ENCODE data around the gene EIF3J.
"Not testable (repeated sequence)": the region's sequence is repeated elsewhere in the genome, so short reads cannot be mapped to it uniquely, and the experiment has no call there.

EIF3J gene

GRCh38 chr15:44544745-44545144 is 7.8 kb downstream of the EIF3J start:
- DNase-seq: not testable (repeated sequence)

GRCh38 chr15:44545913-44546802 is 9.2 kb downstream of the EIF3J start:
- DNase-seq: no peak

GRCh38 chr15:44549152-44549551 is 12.2 kb downstream of the EIF3J start:
- not testable (repeated sequence) for DNase-seq

- DNase-seq: no peak
Observed at GRCh38 chr15:44550256-44550655, 13.3 kb downstream of the EIF3J start.

- no peak for DNase-seq
Observed at GRCh38 chr15:44550734-44551133, 13.8 kb downstream of the EIF3J start.

- no peak for DNase-seq
Observed at GRCh38 chr15:44554934-44555723, 18.2 kb downstream of the EIF3J start.

GRCh38 chr15:44560926-44561325 is 24.0 kb downstream of the EIF3J start:
- DNase-seq: not testable (repeated sequence)

- DNase-seq: no peak
Observed at GRCh38 chr15:44565387-44566154, 28.6 kb downstream of the EIF3J start.

GRCh38 chr15:44566155-44566540 is 29.2 kb downstream of the EIF3J start:
- DNase-seq: no peak

GRCh38 chr15:44568338-44568737 is 31.4 kb downstream of the EIF3J start:
- no peak for DNase-seq

GRCh38 chr15:44569316-44569715 is 32.4 kb downstream of the EIF3J start:
- DNase-seq: no peak

GRCh38 chr15:44570361-44570760 is 33.4 kb downstream of the EIF3J start:
- DNase-seq: no peak

- no peak for DNase-seq
Observed at GRCh38 chr15:44573386-44573785, 36.4 kb downstream of the EIF3J start.

GRCh38 chr15:44574734-44575133 is 37.8 kb downstream of the EIF3J start:
- no peak for DNase-seq

GRCh38 chr15:44580105-44580504 is 43.2 kb downstream of the EIF3J start:
- no peak for DNase-seq

- no peak for DNase-seq
Observed at GRCh38 chr15:44584162-44584749, 47.3 kb downstream of the EIF3J start.

- DNase-seq: no peak
Observed at GRCh38 chr15:44585633-44586032, 48.7 kb downstream of the EIF3J start.

GRCh38 chr15:44588541-44588940 is 51.6 kb downstream of the EIF3J start:
- DNase-seq: no peak

GRCh38 chr15:44591326-44591725 is 54.4 kb downstream of the EIF3J start:
- DNase-seq: no peak

GRCh38 chr15:44593042-44593736 is 56.2 kb downstream of the EIF3J start:
- DNase-seq: no peak

- DNase-seq: no peak
Observed at GRCh38 chr15:44595246-44595645, 58.3 kb downstream of the EIF3J start.
